Lower lobe of right lung (tissue), 2 donors: Measurements from ENCODE around the gene RPL21. TPM values are rescaled to one million over a fixed set of nuclear protein-coding genes. Genes with fewer than 3 reads are reported as not detected.
A peak's percentile ranks its signal among the peaks of the same experiment; 100 is the strongest.
"Not testable (repeated sequence)": the region's sequence is repeated elsewhere in the genome, so short reads cannot be mapped to it uniquely, and the experiment has no call there.

Experiments
- ATAC-seq, 2 donors: fragments of 200-7000 bp; cut with Tn5 transposase; one replicate each; pipeline ENCODE4 v1.9.1; 2020 to 2022; ENCODE audit warnings: mild to moderate bottlenecking in 2 of 2, moderate library complexity in 2 of 2
- DNase-seq: peaks from one replicate; pipeline ENCODE4 v3.0.0-alpha.2; 2020
- H3K27ac ChIP-seq: fragments of 200-600 bp; one replicate; pipeline ENCODE4 v1.8.0; 2022
- H3K27me3 ChIP-seq: fragments of 200-600 bp; one replicate; pipeline ENCODE4 v1.8.0; 2022; ENCODE audit warnings: low read depth
- H3K36me3 ChIP-seq: fragments of 200-600 bp; one replicate; pipeline ENCODE4 v1.8.0; 2022; ENCODE audit warnings: mild to moderate bottlenecking
- H3K4me1 ChIP-seq: fragments of 200-600 bp; one replicate; pipeline ENCODE4 v1.8.0; 2022
- H3K4me3 ChIP-seq: fragments of 200-600 bp; one replicate; pipeline ENCODE4 v1.8.0; 2022; ENCODE audit warnings: mild to moderate bottlenecking
- H3K9me3 ChIP-seq: fragments of 200-600 bp; one replicate; pipeline ENCODE4 v1.8.0; 2022
- CTCF ChIP-seq: fragments of 200-600 bp; IDR thresholded peaks from one replicate; pipeline ENCODE4 v1.8.0; 2022; ENCODE audit warnings: antibody characterized with exemption, mild to moderate bottlenecking
- intact Hi-C: fragments of 100-400 bp; cut with DNase I; formaldehyde crosslinking; loops from one replicate; pipeline ENCODE4 v1.11.0; 2022
- total RNA-seq: library from RNA; stranded (reverse); fragmentation: NEBNext Ultra II Directional; extraction: Animal tissue kit (Norgen Biotek cat#: 25700); gene quantifications from one replicate; pipeline ENCODE4 v1.2.1, GENCODE V29; 2021
- donor health status: DM: no; HTN: yes; CAD: no; lungs with severe emphysema.

The RPL21 gene
- total RNA-seq, 1 donor from 2014 or later, result 903 TPM

DNA sequence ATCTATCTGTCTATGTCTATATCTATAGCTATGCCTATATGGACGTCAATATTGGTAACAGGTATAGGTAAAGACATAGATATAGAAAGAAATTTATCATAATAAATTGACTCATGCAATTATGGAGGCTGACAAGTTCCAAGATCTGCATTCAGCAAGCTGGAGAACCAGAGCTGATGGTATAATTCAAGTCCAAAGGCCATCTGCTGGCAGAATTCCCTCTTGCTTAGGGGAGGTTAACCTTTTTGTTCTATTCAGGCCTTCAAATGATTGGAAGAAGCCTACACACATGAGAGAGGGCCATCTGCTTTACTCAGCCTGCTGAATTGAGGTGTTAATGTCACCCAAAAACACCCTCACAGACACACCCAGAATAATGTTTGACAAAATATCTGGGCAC lies 30.1 kb downstream of the RPL21 start:
- Histone ChIP-seq H3K36me3 (no peaks in the 10 kb centered on the region), H3K27me3 (no peaks in the 10 kb centered on the region), H3K4me3 (no peak overlapping the region), H3K9me3 (no peaks in the 10 kb centered on the region), H3K4me1 (no peaks in the 10 kb centered on the region), H3K27ac (no peak overlapping the region)
- no peak for TF ChIP-seq CTCF
- DNase-seq, result no peak
- intact Hi-C loops, result no loop called here
- ATAC-seq, result no peak

GRCh38 chr13:27283906-27284493 lies 32.6 kb downstream of the RPL21 start:
- no peak overlapping the region for H3K27ac ChIP-seq
- intact Hi-C loops, result no loop called here
- H3K4me3 ChIP-seq, result no peak overlapping the region
- no peaks in the 10 kb centered on the region for H3K36me3 ChIP-seq
- no peak for DNase-seq
- TF ChIP-seq CTCF, result peak; percentile 53
- ATAC-seq, result peak; percentile 76 to 88
- no peaks in the 10 kb centered on the region for H3K4me1 ChIP-seq
- H3K27me3 ChIP-seq, result no peaks in the 10 kb centered on the region
- H3K9me3 ChIP-seq, result no peaks in the 10 kb centered on the region

DNA sequence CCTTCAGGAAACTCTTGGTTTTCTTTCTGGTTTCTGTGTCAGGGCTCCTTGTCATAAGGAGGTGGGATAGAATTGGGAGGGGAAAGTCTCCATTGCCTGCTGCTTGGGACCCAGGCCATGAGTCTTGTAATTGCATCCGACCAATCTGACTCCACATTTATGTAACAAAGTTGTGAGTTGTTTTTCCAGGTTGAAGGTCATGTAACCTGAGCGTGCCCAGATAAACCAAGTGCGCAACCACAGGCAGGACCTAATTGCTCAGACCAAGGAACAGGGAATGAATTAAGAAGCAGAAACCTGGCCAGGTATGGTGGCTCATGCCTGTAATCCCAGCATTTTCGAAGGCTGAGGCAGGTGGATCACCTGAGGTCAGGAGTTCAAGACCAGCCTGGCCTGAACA lies 37.0 kb downstream of the RPL21 start:
- Histone ChIP-seq H3K27ac (no peak overlapping the region), H3K4me3 (no peak overlapping the region), H3K4me1 (no peaks in the 10 kb centered on the region), H3K36me3 (no peaks in the 10 kb centered on the region), H3K27me3 (no peaks in the 10 kb centered on the region), H3K9me3 (no peaks in the 10 kb centered on the region)
- ATAC-seq, result no peak
- no peak for DNase-seq
- TF ChIP-seq CTCF, result no peak
- intact Hi-C loops, result no loop called here

DNA sequence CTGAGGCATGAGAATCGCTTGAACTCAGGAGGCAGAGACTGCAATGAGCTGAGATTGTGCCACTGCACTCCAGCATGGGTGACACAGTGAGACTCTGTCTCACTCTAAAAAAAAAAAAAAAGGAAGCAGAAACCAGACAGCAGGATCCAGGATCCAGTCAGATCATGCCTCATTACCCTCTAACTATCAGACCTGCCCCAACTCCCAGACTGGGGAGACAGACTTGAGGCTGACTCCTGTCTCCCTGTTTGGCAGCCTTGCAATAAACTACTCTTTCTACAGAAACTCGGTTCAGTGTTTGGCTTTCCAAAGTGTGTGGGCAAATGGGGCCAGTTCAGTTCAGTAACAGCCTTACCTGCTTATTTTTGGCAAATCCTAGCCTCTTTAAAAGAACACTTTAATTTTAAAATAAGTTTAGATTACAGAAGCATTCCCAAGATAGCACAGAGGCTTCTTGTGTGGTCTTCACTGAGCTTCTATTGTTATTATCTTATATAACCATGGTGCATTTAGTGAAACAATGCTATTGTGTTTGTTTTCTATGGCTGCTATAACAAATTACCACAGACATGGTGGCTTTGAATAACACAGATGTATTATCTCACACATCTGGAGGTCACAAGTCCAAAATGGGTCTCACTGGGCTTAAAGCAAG lies 37.8 kb downstream of the RPL21 start:
- Histone ChIP-seq H3K4me1 (no peaks in the 10 kb centered on the region), H3K27me3 (no peaks in the 10 kb centered on the region), H3K4me3 (no peak overlapping the region), H3K36me3 (no peaks in the 10 kb centered on the region), H3K27ac (no peak overlapping the region), H3K9me3 (no peaks in the 10 kb centered on the region)
- TF ChIP-seq CTCF, result no peak
- intact Hi-C loops, result no loop called here
- DNase-seq (no peak), ATAC-seq (no peak)

DNA sequence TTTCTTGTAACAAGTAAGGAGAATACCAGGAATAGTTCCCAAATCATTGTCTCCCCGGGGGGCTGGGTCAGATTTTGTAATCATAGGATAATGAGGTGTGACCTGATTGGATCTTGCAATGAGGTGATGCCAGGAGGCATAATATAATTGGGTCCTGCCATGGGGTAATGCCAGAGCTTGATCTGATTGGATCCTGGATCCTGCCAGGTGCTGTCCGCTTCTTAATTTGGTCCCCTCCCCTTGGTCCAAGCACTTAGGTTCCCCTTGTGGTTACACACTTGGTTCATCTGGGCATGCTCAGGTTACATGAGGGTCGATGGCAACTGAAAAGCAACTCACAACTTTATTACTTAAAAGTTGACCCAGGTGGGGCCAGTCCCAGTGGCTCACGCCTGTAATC lies 39.4 kb downstream of the RPL21 start:
- no peak overlapping the region for H3K4me3 ChIP-seq
- intact Hi-C loops, result no loop called here
- no peaks in the 10 kb centered on the region for H3K27me3 ChIP-seq
- TF ChIP-seq CTCF, result no peak
- no peaks in the 10 kb centered on the region for H3K4me1 ChIP-seq
- DNase-seq (no peak), ATAC-seq (no peak)
- H3K9me3 ChIP-seq, result no peaks in the 10 kb centered on the region
- H3K27ac ChIP-seq, result no peak overlapping the region
- H3K36me3 ChIP-seq, result no peaks in the 10 kb centered on the region

DNA sequence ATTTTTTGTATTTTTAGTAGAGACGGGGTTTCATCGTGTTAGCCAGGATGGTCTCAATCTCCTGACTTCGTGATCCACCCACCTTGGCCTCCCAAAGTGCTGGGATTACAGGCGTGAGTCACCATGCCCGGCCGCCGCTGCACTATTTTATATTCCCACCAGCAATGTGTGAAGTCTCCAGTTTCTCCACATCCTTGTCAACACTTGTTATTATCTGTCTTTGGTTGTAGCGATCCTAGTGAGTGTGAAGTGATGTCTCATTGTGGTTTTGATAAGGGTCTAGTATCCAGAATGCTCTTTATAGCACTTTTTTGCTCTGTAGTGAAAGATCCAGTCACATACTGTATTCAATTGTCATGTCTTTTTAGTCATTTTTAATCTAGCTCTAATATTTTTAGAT lies 40.6 kb downstream of the RPL21 start:
- H3K4me3 ChIP-seq, H3K4me1 ChIP-seq, H3K27ac ChIP-seq, DNase-seq, ATAC-seq, H3K27me3 ChIP-seq, intact Hi-C loops, H3K9me3 ChIP-seq, H3K36me3 ChIP-seq: not testable (repeated sequence)
